Mesothelial cell of epicardium (in vitro differentiated cells): ENCODE measurements around the gene CBY2. TPM values are rescaled to one million over a fixed set of nuclear protein-coding genes. Genes with fewer than 3 reads are reported as not detected.

ENCODE experiments used
- DNase-seq, 2 experiments: peaks; one replicate each; pipeline ENCODE4 v3.0.0; 2021; ENCODE audit warnings: low spot score in 2 of 2; ENCODE audit not compliant: unreplicated experiment in 2 of 2
- H3K27ac Mint-ChIP-seq: 2 replicates; pipeline ENCODE4 v1.8.0; 2021; ENCODE audit warnings: mixed read lengths
- H3K27me3 Mint-ChIP-seq: 2 replicates; pipeline ENCODE4 v1.8.0; 2021; ENCODE audit warnings: low read depth, mixed read lengths
- H3K36me3 Mint-ChIP-seq: 2 replicates; pipeline ENCODE4 v1.8.0; 2021; ENCODE audit warnings: mixed read lengths
- H3K4me1 Mint-ChIP-seq: 2 replicates; pipeline ENCODE4 v1.8.0; 2021; ENCODE audit warnings: mixed read lengths
- H3K4me3 Mint-ChIP-seq: 2 replicates; pipeline ENCODE4 v1.8.0; 2021; ENCODE audit warnings: mild to moderate bottlenecking, moderate library complexity, mixed read lengths
- H3K9me3 Mint-ChIP-seq: 2 replicates; pipeline ENCODE4 v1.8.0; 2021; ENCODE audit warnings: mixed read lengths
- total RNA-seq: library from RNA; stranded (reverse); gene quantifications from 3 replicates; pipeline ENCODE4 v1.2.1, GENCODE V29; 2021
- TF ChIP-seq, protein P1 (sequence below): fragments of 200-600 bp; sonication (generic); IDR thresholded peaks from one replicate; pipeline ENCODE4 v1.5.0; 2021; ENCODE audit warnings: antibody characterized with exemption; ENCODE audit not compliant: unreplicated experiment

Gene CBY2
- total RNA-seq, 1 donor from 2014 or later: not detected

DNA sequence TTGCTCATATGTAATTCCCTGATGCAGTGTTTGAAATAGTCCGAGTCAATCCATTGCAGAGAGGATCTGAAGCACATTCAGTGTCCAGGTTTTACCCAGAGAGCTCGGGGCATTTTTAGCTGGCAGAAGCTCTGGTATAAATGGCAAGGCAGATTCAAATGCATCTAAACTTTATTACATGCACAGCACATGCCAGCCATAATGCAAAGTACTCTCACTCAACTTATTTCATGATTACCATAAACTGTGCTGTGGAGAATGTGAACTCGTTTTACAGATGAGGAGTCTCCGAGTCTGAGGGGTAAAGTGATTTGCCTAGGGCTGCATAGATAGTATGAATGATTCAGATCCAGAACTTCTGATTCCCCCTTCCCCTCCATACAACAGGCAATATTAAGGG is 13.5 kb upstream of the CBY2 start:
- Mint-ChIP-seq H3K4me3 (no peak overlapping the region), H3K9me3 (peaks cover 14% of the 10 kb centered on the region), H3K27me3 (peaks cover 5% of the 10 kb centered on the region), H3K27ac (no peak overlapping the region), H3K36me3 (no peaks in the 10 kb centered on the region), H3K4me1 (peaks cover 7% of the 10 kb centered on the region)
- TF ChIP-seq, protein P1, sequence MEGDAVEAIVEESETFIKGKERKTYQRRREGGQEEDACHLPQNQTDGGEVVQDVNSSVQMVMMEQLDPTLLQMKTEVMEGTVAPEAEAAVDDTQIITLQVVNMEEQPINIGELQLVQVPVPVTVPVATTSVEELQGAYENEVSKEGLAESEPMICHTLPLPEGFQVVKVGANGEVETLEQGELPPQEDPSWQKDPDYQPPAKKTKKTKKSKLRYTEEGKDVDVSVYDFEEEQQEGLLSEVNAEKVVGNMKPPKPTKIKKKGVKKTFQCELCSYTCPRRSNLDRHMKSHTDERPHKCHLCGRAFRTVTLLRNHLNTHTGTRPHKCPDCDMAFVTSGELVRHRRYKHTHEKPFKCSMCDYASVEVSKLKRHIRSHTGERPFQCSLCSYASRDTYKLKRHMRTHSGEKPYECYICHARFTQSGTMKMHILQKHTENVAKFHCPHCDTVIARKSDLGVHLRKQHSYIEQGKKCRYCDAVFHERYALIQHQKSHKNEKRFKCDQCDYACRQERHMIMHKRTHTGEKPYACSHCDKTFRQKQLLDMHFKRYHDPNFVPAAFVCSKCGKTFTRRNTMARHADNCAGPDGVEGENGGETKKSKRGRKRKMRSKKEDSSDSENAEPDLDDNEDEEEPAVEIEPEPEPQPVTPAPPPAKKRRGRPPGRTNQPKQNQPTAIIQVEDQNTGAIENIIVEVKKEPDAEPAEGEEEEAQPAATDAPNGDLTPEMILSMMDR: no peak
- no peak for DNase-seq

DNA sequence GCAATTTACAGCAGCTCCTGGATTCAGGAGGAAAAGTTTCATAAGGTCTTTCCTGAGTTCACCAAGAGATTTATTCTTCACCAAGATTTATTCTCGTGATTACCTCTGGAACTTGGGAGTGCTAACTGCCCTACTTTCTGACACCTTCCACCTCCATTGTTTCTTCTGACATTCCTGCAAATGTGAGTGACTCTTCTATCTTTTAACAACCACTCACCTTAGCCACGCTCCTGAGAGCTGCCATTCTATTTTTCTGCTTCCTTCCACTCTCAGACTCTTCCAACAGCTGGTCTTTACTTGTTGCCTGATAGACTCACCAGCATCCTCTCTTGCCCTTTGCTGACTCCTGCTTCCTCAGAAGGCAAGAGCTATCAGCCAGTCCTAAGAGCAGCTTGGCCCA is 11.5 kb upstream of the CBY2 start:
- Mint-ChIP-seq H3K4me3 (no peak overlapping the region), H3K27ac (no peak overlapping the region), H3K4me1 (peaks cover 11% of the 10 kb centered on the region), H3K27me3 (peaks cover 5% of the 10 kb centered on the region), H3K36me3 (no peaks in the 10 kb centered on the region), H3K9me3 (peaks cover 14% of the 10 kb centered on the region)
- no peak for DNase-seq
- TF ChIP-seq, protein P1: no peak

DNA sequence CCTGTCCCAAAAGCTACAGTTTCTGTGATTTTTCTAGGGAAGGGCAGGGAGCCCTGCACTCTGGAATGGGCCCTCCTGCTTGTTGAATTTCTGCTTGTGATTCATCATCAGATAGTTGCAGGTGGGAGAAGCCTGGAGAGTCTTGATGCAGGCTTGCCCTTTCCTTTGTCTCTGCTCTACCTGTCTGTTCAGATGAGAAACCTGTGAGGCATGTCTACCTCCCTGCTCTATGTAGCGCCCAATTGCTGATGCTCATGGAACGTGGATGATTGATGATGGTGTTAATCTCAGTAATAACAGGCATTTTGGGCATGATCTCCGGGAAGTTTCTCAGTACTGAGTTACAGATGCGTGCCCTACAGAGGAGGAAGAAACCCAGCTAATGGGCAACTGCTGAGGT is 10.9 kb upstream of the CBY2 start:
- TF ChIP-seq, protein P1: no peak
- Mint-ChIP-seq H3K27me3 (peaks cover 5% of the 10 kb centered on the region), H3K36me3 (no peaks in the 10 kb centered on the region), H3K27ac (no peak overlapping the region), H3K9me3 (peaks cover 14% of the 10 kb centered on the region), H3K4me1 (peaks cover 12% of the 10 kb centered on the region), H3K4me3 (no peak overlapping the region)
- no peak for DNase-seq

DNA sequence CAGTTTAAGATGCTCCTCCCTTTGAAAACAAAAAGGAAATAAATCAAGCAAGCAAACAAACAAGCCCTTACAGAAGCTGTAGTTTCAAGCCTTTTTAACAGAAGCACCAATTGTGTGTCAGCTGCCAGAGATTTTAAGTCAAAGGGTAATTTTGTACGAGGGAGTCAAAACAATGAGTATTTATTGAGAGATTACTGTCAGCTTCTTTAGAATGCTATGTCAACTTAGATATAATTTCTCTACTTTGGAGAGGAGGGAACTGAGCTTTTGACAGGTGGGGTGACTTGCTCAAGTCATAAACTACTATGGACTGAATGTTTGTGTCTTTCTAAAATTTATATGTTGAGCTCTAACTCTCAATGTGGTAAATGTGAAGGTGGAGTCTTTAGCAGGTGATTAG is 10.5 kb upstream of the CBY2 start:
- DNase-seq: no peak
- Mint-ChIP-seq H3K36me3 (no peaks in the 10 kb centered on the region), H3K27me3 (peaks cover 5% of the 10 kb centered on the region), H3K4me3 (no peak overlapping the region), H3K27ac (no peak overlapping the region), H3K4me1 (peaks cover 12% of the 10 kb centered on the region), H3K9me3 (peaks cover 14% of the 10 kb centered on the region)
- TF ChIP-seq, protein P1: no peak

DNA sequence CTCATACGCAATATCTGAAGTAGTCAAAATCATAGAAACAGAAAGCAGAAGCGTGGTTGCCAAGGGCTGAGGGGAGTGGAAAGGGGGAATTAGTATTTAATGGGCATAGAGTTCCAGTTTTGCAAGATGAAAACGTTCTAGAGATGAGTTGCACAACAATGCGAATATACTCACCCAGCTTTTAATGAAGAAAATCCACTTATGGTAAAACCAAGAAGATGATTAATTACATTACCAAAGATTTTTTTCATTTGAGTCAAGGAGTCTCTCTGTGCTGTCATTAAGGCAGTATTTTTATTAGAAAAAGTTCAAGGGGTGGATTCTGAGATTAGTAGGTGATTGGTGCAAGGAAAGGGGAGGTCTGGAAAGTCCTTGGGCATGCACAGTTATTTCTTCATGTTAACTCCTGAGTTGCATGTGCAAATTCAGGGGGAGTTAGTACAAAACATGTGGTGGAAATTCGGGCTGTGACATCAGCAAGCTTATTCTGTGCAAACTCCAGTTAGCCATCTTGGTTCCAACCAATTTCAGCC is 6.9 kb upstream of the CBY2 start:
- no peak overlapping the region for H3K4me3 Mint-ChIP-seq
- peaks cover 4% of the 10 kb centered on the region for H3K27me3 Mint-ChIP-seq
- H3K27ac Mint-ChIP-seq: no peak overlapping the region
- no peaks in the 10 kb centered on the region for H3K36me3 Mint-ChIP-seq
- TF ChIP-seq, protein P1: no peak
- DNase-seq: no peak
- peaks cover 14% of the 10 kb centered on the region for H3K9me3 Mint-ChIP-seq
- H3K4me1 Mint-ChIP-seq: peaks cover 12% of the 10 kb centered on the region

DNA sequence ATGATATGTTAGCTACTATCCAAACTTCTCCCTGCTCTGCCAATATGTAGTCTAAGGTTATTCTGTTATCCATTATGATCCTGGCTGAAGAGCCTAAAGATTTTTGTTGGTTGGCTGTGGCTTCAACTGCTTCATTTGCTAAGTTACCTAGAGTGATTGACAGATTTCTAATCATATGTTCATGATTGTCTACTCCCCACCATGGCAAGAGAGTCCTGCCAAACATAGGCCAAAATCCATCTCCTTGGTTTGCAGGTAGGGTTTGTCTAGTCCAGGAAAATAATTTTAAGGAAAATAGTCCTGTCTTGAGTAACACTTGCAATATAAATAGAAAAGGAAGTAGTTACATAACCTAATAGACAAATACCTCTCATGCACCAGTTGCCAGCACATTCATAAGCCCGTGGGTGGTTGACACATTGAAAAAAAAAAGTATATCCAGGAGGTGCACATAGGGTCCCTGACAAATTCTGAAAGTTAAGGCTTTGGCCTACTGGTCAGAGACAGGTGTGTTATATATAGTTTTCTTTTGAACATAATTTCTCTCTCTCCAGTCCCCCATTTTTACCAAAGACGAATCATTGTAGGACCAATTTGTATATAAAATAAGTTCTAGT is 5.4 kb upstream of the CBY2 start:
- Mint-ChIP-seq H3K27me3 (peaks cover 7% of the 10 kb centered on the region), H3K4me1 (peaks cover 8% of the 10 kb centered on the region), H3K4me3 (no peak overlapping the region), H3K9me3 (peaks cover 11% of the 10 kb centered on the region), H3K36me3 (no peaks in the 10 kb centered on the region), H3K27ac (no peak overlapping the region)
- TF ChIP-seq, protein P1: no peak
- DNase-seq: no peak
